SU-DHL-6 (cell line): ENCODE data around the gene HARS1.
"Not testable (repeated sequence)": the region's sequence is repeated elsewhere in the genome, so short reads cannot be mapped to it uniquely, and the experiment has no call there.

Source experiments
- EZH2phosphoT487 ChIP-seq: fragments of 200-600 bp; sonication (generic), shearing (Covaris generic); conservative IDR thresholded peaks from 2 replicates; pipeline ENCODE4 v1.6.1; 2018; ENCODE audit warnings: mild to moderate bottlenecking, antibody characterized with exemption, low read length, moderate library complexity, mixed read lengths
- TF ChIP-seq, protein P1 (sequence below): fragments of 200-600 bp; sonication (generic); IDR thresholded peaks from one replicate; pipeline ENCODE4 v1.5.1; 2017; ENCODE audit warnings: antibody characterized with exemption, mild to moderate bottlenecking, low read length, moderate library complexity; ENCODE audit not compliant: insufficient read depth, poor library complexity, severe bottlenecking

DNA sequence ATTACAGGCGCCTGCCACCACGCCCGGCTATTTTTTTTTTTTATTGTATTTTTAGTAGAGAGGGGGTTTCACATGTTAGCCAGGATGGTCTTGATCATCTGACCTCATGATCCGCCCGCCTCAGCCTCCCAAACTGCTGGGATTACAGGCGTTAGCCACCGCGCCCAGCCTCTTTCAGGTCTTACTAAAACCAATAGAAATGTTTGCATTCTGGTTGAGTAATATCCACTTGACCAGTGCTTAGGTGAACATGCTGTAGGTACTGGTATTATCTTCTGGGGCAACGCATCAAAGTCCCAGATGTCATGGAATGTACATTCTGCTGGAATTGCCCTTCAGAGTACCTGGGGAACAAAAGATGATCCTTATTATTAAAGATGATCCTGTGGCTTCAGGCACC is 17.6 kb upstream of the HARS1 start:
- TF ChIP-seq, protein P1, sequence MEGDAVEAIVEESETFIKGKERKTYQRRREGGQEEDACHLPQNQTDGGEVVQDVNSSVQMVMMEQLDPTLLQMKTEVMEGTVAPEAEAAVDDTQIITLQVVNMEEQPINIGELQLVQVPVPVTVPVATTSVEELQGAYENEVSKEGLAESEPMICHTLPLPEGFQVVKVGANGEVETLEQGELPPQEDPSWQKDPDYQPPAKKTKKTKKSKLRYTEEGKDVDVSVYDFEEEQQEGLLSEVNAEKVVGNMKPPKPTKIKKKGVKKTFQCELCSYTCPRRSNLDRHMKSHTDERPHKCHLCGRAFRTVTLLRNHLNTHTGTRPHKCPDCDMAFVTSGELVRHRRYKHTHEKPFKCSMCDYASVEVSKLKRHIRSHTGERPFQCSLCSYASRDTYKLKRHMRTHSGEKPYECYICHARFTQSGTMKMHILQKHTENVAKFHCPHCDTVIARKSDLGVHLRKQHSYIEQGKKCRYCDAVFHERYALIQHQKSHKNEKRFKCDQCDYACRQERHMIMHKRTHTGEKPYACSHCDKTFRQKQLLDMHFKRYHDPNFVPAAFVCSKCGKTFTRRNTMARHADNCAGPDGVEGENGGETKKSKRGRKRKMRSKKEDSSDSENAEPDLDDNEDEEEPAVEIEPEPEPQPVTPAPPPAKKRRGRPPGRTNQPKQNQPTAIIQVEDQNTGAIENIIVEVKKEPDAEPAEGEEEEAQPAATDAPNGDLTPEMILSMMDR, result not testable (repeated sequence)
- TF ChIP-seq EZH2phosphoT487, result not testable (repeated sequence)
